Hepatocyte (in vitro differentiated cells): ENCODE data around the gene CERS5. TPM values are rescaled to one million over a fixed set of nuclear protein-coding genes. Genes with fewer than 3 reads are reported as not detected.
A peak's percentile ranks its signal among the peaks of the same experiment; 100 is the strongest.

Experiments used
- DNase-seq: peaks from one replicate; pipeline ENCODE4 v3.0.0-alpha.2; 2016; ENCODE audit warnings: low spot score
- H2AFZ ChIP-seq: fragments of 200-600 bp; sonication (generic); 2 replicates; pipeline ENCODE4 v1.6.0; 2016; ENCODE audit warnings: antibody characterized with exemption, mild to moderate bottlenecking
- H3K27ac ChIP-seq: fragments of 200-600 bp; sonication (generic); 2 replicates; pipeline ENCODE4 v1.5.1; 2016; ENCODE audit warnings: mild to moderate bottlenecking
- H3K27me3 ChIP-seq: fragments of 200-600 bp; sonication (generic); 2 replicates; pipeline ENCODE4 v1.6.1; 2016
- H3K36me3 ChIP-seq: fragments of 200-600 bp; sonication (generic); replicated peaks from 2 replicates; pipeline ENCODE4 v1.5.1; 2016; ENCODE audit warnings: low read depth; ENCODE audit not compliant: insufficient read depth
- H3K4me1 ChIP-seq: fragments of 200-600 bp; sonication (generic); 2 replicates; pipeline ENCODE4 v1.5.1; 2016; ENCODE audit warnings: mild to moderate bottlenecking, moderate library complexity; ENCODE audit not compliant: insufficient read depth
- H3K4me2 ChIP-seq: fragments of 200-600 bp; sonication (generic); 2 replicates; pipeline ENCODE4 v1.6.0; 2016
- H3K4me3 ChIP-seq: fragments of 200-600 bp; sonication (generic); 2 replicates; pipeline ENCODE4 v1.5.1; 2016; ENCODE audit warnings: mild to moderate bottlenecking
- H3K79me2 ChIP-seq: fragments of 200-600 bp; sonication (generic); 2 replicates; pipeline ENCODE4 v1.6.0; 2017; ENCODE audit warnings: mild to moderate bottlenecking
- H3K9me2 ChIP-seq: fragments of 200-600 bp; sonication (generic); replicated peaks from 2 replicates; pipeline ENCODE4 v1.6.0; 2017; ENCODE audit warnings: mild to moderate bottlenecking; ENCODE audit not compliant: insufficient read depth
- H3K9me3 ChIP-seq: fragments of 200-600 bp; sonication (generic); 2 replicates; pipeline ENCODE4 v1.5.1; 2016; ENCODE audit warnings: low read depth, mild to moderate bottlenecking
- H4K20me1 ChIP-seq: fragments of 200-600 bp; sonication (generic); 2 replicates; pipeline ENCODE4 v1.6.0; 2016; ENCODE audit warnings: mild to moderate bottlenecking; ENCODE audit not compliant: insufficient read depth, poor library complexity, severe bottlenecking
- EZH2 ChIP-seq: fragments of 200-600 bp; sonication (generic); IDR thresholded peaks from 2 replicates; pipeline ENCODE4 v1.6.1; 2016; ENCODE audit warnings: antibody characterized with exemption, mild to moderate bottlenecking, borderline replicate concordance
- EZH2phosphoT487 ChIP-seq: fragments of 200-600 bp; sonication (generic); IDR thresholded peaks from one replicate; pipeline ENCODE4 v1.6.1; 2018; ENCODE audit warnings: antibody characterized with exemption, mild to moderate bottlenecking, low read depth, moderate library complexity; ENCODE audit not compliant: unreplicated experiment, severe bottlenecking
- WGBS: methylation state at CpG from one replicate; pipeline ENCODE4 v1.1.6; 2016; ENCODE audit warnings: low lambda C conversion rate; ENCODE audit errors: missing lambda C conversion rate; 5-methylcytosine and 5-hydroxymethylcytosine counted together
- polyA plus RNA-seq: library from polyadenylated mRNA; unstranded; fragments of >200 nt; fragmentation: Nextera tagmentation; extraction: Ambion mirVana; gene quantifications from 2 replicates; pipeline ENCODE4 v1.2.1, GENCODE V29; 2016
- total RNA-seq: library from RNA; depleted of rRNA; stranded (reverse); fragments of >200 nt; gene quantifications from 2 replicates; pipeline ENCODE4 v1.2.3, GENCODE V29; 2014
- TF ChIP-seq, protein P1 (sequence below): fragments of 200-600 bp; sonication (generic); IDR thresholded peaks from 2 replicates; pipeline ENCODE4 v1.5.1; 2016; ENCODE audit warnings: antibody characterized with exemption, mild to moderate bottlenecking; ENCODE audit not compliant: poor library complexity

The CERS5 gene
- total and polyA plus RNA-seq, 2 experiments from 2014 or later = 38.8 to 53.3 TPM

DNA sequence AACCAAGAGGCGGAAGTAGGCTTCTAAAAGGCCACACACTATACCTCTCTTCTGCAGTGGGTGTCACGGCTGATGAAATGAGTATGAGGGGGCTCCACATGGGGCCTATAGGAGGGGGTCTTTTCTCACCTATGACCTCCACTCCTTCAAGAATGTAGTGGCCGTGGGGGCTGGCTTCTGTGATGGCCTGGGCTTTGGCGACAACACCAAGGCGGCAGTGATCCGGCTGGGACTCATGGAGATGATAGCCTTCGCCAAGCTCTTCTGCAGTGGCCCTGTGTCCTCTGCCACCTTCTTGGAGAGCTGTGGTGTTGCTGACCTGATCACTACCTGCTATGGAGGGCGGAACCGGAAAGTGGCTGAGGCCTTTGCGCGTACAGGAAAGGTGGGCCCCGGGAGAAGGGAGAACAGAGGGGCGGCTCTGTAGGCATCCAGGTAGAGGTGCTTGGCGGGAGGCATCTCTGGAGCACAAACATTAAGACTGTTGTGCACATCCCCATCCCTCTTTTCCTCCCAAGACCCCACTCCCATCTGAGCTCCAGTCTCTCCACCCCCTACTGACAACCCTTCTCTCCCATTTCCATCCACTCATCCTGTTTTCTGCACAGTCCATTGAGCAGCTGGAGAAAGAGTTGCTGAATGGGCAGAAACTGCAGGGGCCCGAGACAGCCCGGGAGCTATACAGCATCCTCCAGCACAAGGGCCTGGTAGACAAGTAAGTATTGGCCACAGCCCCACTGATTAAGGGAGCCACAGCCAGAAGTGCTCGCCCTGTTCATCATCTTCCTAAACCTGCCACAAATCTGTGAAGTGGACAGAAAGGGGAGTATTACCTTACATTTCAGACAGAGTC lies 59.5 kb downstream of the CERS5 start:
- 94% methylated on average over 17 of the region's 17 CpGs for WGBS
- Histone ChIP-seq H3K9me3 (no peaks in the 10 kb centered on the region), H3K79me2 (peaks cover 3% of the 10 kb centered on the region), H3K4me3 (no peak overlapping the region), H3K27me3 (no peaks in the 10 kb centered on the region), H2AFZ (no peak overlapping the region), H4K20me1 (no peaks in the 10 kb centered on the region), H3K4me1 (peaks cover 39% of the 10 kb centered on the region), H3K27ac (no peak overlapping the region), H3K36me3 (no peaks in the 10 kb centered on the region), H3K9me2 (no peaks in the 10 kb centered on the region), H3K4me2 (no peak overlapping the region)
- TF ChIP-seq EZH2 = no peak
- TF ChIP-seq EZH2phosphoT487 = no peak
- TF ChIP-seq, protein P1, sequence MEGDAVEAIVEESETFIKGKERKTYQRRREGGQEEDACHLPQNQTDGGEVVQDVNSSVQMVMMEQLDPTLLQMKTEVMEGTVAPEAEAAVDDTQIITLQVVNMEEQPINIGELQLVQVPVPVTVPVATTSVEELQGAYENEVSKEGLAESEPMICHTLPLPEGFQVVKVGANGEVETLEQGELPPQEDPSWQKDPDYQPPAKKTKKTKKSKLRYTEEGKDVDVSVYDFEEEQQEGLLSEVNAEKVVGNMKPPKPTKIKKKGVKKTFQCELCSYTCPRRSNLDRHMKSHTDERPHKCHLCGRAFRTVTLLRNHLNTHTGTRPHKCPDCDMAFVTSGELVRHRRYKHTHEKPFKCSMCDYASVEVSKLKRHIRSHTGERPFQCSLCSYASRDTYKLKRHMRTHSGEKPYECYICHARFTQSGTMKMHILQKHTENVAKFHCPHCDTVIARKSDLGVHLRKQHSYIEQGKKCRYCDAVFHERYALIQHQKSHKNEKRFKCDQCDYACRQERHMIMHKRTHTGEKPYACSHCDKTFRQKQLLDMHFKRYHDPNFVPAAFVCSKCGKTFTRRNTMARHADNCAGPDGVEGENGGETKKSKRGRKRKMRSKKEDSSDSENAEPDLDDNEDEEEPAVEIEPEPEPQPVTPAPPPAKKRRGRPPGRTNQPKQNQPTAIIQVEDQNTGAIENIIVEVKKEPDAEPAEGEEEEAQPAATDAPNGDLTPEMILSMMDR = no peak
- DNase-seq = no peak

DNA sequence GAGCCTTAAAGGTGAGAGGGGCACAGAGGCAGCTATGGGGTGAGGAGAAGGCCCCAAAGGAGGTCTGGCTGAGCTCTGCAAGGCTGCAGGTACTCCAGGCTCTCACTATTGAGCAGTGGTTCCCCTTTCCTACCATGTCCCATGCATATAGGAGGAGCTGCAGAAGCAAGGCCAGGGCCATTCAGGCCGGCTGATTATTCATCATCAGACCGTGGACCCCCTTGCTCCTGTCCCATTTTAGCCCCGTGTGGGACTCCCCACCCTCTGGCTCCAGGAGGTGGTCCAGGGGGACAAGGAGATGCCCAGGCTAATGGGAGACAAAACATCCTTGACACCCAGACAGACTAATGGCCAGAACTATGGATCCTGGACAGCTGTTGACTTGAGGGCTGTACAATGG lies 60.3 kb downstream of the CERS5 start:
- no peak overlapping the region for H3K4me3 ChIP-seq
- no peak overlapping the region for H2AFZ ChIP-seq
- H3K36me3 ChIP-seq = no peaks in the 10 kb centered on the region
- no peak overlapping the region for H3K4me2 ChIP-seq
- 81% methylated on average over 3 of the region's 3 CpGs for WGBS
- H3K79me2 ChIP-seq = peaks cover 2% of the 10 kb centered on the region
- no peaks in the 10 kb centered on the region for H4K20me1 ChIP-seq
- H3K9me3 ChIP-seq = no peaks in the 10 kb centered on the region
- H3K27ac ChIP-seq = no peak overlapping the region
- H3K4me1 ChIP-seq = peaks cover 43% of the 10 kb centered on the region
- H3K27me3 ChIP-seq = no peaks in the 10 kb centered on the region
- DNase-seq = no peak
- TF ChIP-seq EZH2phosphoT487 = no peak
- TF ChIP-seq EZH2 = no peak
- TF ChIP-seq, protein P1 = no peak
- no peaks in the 10 kb centered on the region for H3K9me2 ChIP-seq

DNA sequence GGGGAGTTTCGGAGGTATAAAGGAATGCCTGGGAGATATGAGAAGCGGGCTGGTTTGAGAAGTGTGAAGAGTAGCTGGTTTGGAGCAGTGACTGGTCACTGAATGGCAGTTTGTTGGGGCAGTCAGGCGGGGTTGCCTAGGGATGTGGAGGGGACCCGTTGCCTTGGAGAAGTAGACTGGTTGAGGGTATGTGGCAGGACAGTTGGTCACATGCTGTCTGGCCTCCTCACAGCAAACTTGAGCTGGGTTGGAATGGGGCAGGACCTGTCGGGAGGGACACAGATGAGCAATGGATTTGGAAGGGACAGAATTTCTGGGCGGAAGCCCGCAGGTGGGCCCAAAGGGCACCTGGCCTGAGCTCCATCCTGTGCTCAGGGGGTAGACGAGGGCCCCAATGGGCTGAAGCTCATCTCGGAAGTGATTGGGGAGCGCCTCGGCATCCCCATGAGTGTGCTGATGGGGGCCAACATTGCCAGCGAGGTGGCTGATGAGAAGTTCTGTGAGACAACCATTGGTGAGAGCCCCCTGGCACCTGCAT lies 61.2 kb downstream of the CERS5 start:
- H3K36me3 ChIP-seq = no peaks in the 10 kb centered on the region
- H3K4me2 ChIP-seq = peak overlapping the region; percentile 76
- TF ChIP-seq EZH2 (no peak), EZH2phosphoT487 (no peak)
- TF ChIP-seq, protein P1 = no peak
- H3K4me1 ChIP-seq = peaks cover 42% of the 10 kb centered on the region
- WGBS = 96% methylated on average over 12 of the region's 12 CpGs
- no peaks in the 10 kb centered on the region for H4K20me1 ChIP-seq
- no peak overlapping the region for H3K27ac ChIP-seq
- H3K79me2 ChIP-seq = peaks cover 2% of the 10 kb centered on the region
- H2AFZ ChIP-seq = no peak overlapping the region
- no peak for DNase-seq
- no peaks in the 10 kb centered on the region for H3K9me3 ChIP-seq
- no peaks in the 10 kb centered on the region for H3K27me3 ChIP-seq
- no peak overlapping the region for H3K4me3 ChIP-seq
- no peaks in the 10 kb centered on the region for H3K9me2 ChIP-seq
